ENCODE measurements around the gene IQSEC3.
"Not testable (repeated sequence)": the region's sequence is repeated elsewhere in the genome, so short reads cannot be mapped to it uniquely, and the experiment has no call there.

The IQSEC3 gene

DNA sequence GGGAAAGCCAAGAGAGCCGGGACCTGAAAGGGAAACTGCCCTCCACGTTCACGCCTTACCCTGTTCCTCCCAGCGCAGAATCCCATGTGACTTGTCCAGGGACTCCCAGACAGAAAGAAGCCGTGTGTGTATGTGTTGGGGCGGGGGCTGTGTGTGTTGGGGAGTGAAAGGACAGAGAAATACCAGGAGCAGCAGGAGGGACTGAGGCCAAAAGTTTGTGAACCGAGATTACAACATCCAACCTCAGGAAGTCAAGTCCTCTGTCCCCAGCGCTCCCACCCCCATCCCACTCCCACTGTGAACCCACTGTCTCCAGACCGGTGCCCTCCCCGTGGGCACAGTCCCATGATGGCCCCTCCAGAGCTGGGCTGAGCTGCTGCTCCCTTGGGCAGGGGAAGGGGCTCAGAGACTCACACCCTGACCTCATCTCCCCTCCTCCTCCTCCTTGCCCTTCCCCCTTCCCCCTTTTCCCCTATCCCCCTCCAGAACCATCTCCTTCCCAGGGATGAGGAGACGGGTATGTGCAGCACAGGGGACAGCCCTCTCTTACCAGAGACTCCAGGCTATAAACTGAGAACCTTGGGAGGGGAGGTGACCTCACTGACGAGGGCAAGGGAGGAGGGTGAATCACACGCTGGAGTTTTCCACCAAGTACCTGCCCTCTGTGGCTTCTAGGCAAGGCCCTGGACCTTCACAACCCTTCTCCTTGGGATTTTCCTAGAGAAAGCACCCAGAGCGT, 147.6 kb downstream of the IQSEC3 start, which contains the start of gene SLC6A12:
Gene SLC6A12, minus strand, starts transcription at position 155 of the 739 bp plus-strand sequence. CDS start 4,171 bp downstream, outside the sequence.
- no peak for DNase-seq (ENCODE audit: low read depth)

DNA sequence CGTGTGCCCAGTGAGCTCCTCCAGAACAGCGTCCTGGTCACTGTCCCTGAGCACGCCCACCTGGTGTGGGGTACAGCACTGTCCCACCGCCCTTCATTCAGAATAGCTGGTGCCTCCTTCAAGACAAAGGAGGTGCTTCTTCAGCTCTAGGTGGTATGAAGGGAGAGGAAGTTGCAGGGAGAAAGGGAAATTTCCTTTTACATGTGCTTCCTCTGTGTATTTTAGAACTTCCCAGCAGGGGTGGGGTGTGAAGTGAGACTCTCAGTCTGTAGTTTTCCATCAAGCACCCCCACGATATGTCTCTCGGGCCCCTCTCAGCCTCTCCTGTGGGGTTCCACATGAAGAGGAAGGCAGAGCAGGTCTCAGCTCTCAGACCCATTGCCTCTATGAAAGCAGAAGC, 148.5 kb downstream of the IQSEC3 start:
- no peak for DNase-seq (ENCODE audit: low read depth)

DNA sequence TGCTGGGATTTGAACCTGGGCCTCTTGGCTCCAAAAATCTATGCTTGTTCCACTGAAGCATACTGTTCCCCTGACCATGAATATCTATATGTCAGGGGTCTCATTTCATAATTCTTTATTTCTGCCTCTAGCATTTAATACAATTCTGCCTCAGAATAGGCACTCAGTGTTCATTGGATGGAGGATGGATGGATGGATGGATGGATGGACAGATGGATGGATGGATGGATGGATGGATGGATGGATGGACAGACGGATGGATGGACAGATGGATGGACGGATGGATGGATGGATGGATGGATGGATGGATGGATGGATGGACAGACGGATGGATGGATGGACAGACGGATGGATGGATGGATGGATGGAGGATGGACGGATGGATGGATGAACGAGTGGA, 150.5 kb downstream of the IQSEC3 start:
- not testable (repeated sequence) for DNase-seq (ENCODE audit: low read depth)

DNA sequence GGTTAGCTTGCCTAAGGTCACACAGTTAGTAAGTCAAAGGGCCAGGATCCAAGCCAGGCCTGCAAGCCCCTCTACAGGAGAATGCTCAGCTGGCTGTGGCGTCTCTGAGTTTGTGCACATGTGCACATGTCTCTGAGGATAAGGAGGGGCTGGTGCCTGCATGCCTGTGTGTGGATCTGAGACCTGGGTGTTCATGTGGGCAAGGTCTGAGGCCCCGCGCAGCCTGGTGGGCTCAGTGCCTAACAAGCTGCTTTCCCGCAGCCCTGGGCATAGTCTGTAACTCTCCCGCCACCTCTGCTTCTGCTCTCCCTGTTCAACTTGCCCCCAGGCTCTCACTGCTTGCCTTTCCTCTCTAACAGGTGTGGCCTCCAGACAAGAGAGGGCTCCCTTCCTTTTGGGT, 151.7 kb downstream of the IQSEC3 start:
- no peak for DNase-seq (ENCODE audit: low read depth)

DNA sequence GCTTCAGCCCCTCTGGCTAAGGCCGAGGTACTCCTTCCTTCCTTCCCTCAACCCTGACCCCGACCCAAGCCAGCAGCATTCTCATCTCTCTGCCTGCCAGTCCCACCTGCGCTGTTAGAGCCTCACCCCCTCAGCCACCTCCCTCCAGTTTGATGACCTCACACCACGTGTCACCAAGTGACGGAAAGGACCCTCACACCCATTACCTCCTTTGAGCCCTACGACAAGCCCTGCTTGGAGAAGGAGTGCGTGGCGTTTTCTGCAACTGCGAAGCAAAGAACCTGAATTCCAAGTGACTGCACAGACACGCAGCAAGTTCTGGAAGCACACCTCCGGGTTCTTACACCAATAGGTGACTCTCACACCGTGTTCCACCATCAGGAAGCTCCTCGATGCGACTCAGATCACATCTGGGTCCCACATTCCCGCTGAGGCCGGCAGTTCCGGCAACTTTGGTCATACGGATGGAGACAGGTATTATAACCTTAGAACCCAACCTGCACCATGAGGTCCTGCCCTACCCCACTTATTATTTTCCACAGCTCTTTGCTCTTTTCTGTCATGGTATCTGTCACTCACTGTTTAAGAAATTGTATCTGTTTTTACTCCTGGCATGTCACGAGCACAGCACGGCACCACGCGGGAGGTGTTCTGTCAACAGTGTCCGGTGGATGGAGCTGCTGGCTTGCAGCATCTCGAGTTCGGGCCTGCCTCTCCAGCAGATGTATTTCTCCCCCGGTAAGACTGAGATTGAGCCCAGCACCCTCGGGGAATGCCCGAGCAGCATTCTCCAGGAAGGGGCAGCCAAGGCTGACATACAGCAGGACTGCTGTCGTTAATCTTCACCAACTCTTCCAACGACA, 152.4 kb downstream of the IQSEC3 start:
- no peak for DNase-seq (ENCODE audit: low read depth)

DNA sequence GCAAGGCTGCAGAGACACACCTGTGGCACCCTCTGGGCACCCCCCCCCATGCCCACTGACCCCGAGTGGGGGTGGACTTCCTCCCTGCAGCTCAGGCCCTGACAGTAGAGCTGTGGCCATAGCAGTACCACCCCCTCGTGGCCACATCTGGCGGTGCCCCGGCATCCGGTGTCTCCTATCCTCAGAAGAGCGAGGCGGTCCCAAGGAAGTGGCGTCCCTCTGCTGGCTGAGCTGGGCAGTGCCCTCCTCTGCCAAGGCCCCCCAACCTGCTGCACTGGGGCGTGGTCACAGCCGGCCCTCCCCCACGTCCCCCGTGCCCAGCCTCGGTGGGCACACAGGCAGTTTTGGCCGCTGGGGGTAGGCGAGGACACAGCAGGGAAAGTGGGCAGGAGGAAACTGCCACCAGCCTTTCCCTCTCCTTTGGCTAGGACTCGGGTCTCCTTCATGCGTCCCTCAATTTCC, 153.4 kb downstream of the IQSEC3 start:
- no peak for DNase-seq (ENCODE audit: low read depth)

DNA sequence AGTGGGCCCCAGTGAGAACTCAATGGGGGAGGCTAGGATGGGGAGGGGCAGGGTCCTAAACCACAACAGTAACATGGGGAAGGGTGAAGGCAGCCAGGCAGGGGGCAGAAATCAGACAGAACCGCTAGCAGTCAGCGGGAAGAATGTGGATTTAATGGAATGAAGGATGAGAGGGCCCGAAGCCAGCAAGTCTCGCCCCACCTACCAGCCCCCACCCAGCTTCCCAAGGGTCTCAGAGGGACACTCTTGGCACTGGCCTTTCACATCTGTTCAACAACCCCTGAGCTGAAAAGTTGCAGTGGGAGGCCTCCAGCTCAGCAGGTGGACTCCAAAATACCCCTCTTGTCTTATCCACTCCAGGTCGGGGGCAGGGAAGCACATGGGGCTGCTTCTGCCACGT, 153.9 kb downstream of the IQSEC3 start:
- DNase-seq (ENCODE audit: low read depth), result no peak

DNA sequence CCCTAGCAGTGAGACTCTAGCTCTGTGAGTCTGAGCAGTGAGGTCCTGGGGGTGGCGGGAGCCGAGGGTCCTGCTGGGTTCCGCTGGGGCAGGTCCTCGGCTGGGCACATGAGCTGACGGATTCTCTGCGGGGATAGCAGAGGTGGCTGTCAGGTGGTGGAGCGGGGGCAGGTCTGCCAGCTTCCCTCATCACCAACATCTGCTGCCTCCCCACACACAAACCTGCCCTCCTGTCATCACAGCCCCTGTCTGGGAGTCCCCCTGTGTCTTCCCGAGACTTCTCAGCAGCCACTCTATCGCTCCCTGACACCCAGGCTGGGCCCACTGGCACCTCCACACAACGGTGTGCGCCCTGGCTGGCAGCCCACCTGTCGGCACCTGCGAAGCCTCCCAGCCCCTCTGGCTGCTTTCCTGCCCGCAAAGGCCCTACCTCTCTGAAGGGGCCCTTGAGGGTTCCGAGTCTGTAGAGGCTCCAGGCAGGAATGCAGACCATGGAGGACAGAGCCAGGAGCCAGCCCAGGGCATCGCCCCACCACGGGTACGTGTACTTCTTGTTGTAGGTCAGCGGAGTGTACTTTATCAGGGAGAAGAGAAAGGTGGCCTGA, 154.5 kb downstream of the IQSEC3 start:
- DNase-seq (ENCODE audit: low read depth), result no peak

DNA sequence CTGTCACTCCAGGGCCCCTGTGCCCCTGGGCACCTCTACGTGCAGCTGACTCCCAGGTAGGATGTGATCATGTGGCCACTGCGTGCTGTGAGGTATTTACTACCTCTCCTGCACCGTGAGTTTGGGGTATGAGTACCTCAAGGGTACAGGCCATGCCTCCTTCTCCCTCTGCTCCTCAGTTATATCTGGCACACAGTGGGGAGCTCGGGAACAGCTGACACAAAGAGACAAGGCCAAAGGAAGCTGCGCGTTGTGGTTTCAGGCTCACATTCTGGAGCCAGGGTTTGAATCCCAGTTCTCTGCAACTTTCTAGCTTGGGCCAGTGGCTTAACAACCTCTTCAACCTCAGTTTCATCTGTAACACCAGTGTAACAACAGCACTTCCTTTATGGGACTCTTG, 155.2 kb downstream of the IQSEC3 start:
- no peak for DNase-seq (ENCODE audit: low read depth)

DNA sequence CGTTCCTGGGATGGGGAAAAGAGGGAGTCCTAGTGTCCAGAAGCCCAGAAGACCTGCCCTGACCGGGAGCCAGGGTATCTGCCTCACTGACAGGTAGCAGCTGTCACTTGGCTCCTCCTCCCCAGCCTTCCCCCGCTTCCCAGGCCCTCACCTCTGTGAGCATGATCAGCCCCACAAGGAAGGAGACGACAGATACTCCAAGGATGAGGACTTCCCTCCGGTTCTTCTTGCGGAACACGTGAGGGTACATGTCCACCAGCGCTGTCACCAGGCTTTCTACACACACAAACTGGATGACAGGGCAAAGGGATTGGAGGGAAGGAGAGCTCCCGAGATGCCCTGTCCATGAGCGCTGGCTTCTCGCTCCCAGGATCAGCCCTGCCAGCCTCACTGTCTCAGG, 157.3 kb downstream of the IQSEC3 start:
- DNase-seq (ENCODE audit: low read depth), result no peak

DNA sequence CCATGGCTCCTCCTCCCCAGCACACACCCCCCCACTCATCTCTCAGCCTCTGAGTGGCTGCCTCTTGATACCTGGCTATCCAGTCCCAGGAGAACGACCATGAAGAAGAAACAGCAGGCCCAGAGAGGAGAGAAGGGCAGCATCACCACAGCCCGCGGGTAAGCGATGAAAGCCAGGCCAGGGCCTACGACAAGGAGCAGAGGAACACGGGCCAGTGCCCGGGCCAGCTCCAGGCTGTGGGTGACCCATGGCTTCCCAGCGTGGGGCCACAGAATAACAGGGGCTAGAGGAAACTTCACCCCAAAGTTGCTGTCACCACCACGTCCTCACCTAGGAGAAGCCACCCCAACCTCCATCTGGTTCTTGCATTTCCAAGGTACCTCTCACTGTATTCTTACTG, 157.8 kb downstream of the IQSEC3 start:
- DNase-seq (ENCODE audit: low read depth), result no peak

DNA sequence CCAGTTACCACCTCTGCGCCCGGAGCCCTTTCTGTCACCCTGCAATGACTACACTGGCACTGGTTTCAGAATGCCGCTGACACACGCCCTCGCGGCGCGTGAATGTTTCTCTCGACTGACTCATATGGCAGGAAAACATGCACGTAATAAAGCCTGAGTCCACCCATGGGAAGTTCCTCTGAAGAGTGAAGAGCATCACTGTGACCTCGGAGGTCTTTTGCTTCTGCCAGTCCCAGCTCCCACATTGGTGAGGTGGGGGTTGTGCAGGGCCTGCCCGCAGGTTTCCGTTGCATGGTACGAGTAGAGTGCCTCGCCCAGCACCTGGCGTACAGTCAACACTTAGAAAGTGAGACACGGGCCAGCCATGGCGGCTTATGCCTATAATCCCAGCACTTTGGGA, 158.4 kb downstream of the IQSEC3 start:
- DNase-seq (ENCODE audit: low read depth), result no peak

DNA sequence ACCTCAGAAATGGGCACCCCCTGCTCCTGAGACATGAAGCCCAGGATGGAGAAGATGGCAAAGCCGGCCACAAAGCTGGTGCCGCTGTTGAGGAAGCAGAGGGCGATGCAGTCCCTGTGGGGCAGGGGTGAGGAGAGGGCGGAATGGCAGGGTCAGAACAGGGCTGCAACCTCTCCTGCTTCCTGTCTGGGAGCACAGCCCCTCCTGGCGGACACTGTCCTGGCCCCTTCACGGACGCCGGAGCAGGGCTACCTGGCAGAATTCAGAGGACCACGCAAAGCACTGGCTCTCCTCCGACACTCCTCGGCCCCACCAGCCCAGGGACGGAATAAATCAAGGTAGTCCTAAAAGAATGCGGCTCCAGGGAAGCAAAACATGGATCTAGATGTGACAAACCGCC, 159.8 kb downstream of the IQSEC3 start:
- no peak for DNase-seq (ENCODE audit: low read depth)

DNA sequence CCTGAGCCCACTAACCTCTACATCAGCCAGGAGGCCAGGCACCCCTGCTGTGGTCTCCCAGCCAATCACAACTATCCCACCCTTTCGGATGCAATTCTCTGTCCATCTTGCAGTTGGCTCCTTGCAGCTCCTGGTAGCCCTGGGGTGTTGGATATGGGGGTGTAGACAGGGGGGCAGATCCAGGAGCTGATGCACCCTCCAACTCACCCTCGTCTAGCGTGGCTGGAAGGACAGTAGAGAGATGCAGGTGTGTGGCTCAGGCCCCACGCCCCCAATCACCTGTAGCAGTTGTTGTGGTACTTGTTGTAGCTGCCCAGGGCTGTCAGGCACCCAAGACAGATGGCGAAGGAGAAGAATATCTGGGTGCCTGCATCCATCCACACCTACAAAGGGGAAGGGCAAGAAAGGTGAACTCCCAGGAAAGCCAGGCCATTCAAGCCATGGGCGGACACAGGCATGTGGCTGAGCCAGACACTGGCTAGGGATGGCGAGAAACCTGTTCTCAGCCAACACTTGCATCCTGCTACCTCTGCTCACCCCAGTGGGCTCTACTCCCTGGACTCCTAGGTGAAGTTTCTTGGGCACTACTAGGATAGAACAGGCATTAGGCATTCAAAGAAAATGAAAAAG, 160.8 kb downstream of the IQSEC3 start:
- DNase-seq (ENCODE audit: low read depth), result no peak

Data from GM04504 (cell line).